Measurements from ENCODE around the gene DPYSL5. TPM values are rescaled to one million over a fixed set of nuclear protein-coding genes. Genes with fewer than 3 reads are reported as not detected.

Gene DPYSL5
- total RNA-seq, 1 experiment from 2014 or later: not detected

DNA sequence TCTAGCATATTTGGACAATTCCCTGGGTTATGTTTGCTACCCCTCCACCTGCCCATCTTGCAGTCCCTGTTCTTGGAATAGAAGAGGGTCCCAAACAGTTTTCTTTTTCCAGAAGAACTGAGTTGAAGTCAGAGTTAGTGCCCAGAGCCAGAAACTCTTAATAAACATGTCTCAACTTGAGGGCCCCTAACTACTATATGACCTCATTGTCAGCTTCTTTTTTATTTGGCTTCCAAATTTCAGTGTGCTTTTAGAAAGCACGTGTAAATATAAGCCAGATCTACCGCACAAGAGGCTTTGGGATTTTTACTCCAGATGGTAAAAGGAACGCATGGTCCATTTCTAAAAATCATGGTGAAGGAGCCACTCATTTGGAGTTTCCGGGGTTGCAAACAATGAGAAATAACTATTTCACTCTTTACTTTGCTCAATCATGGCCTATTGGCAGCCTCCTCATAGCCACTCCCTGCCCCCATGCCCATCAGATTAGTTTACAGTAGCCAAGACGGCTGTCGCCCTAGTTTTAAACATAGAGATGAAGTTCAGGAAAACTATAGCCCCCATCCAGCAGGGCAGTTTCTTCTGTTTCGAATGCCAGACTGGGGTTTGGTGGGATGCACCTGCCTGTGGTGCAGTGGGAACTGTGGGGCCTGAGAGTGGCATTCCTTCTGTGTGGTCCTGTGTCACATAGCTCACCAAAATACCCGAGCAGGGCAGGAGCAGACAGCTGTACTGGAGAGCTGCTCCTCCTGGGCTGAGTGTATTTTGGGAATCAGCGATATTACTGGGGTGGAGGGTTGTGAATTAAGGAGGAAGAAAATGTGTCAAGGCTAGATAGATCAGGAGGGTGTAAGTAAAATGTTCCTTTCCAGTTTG, 124.2 kb downstream of the DPYSL5 start:
- POLR2A ChIA-PET: interaction anchor here (0.6 to 3.0 kb wide), 15 partner anchors 10 to 350 kb away, joined by 3 to 16 read pairs (median 4); partner anchors contain the start of genes AGBL5, MPV17 and OST4
- Mint-ChIP-seq H3K27ac (ENCODE audit: low read depth, unreplicated experiment) (no peak overlapping the region), H3K9me3 (ENCODE audit: unreplicated experiment) (no peaks in the 10 kb centered on the region), H3K4me3 (ENCODE audit: unreplicated experiment) (peak overlapping the region; percentile 88), H3K27me3 (ENCODE audit: insufficient read depth, unreplicated experiment) (peaks cover 22% of the 10 kb centered on the region), H3K36me3 (ENCODE audit: insufficient read depth, unreplicated experiment) (no peaks in the 10 kb centered on the region), H3K4me1 (ENCODE audit: insufficient read depth, unreplicated experiment) (peaks cover 29% of the 10 kb centered on the region)
- intact Hi-C loops (cut with micrococcal nuclease): no loop called here
- peak; percentile 18 for DNase-seq (ENCODE audit: unreplicated experiment)
- TSS peak; percentile 27 for BruUV-seq (replicated peaks)
- CTCF ChIA-PET: interaction anchor here (0.9 to 1.5 kb wide), 7 partner anchors 10 to 307 kb away, joined by 3 to 7 read pairs (median 4); no protein-coding TSS in a partner anchor
- TF ChIP-seq, protein P1, sequence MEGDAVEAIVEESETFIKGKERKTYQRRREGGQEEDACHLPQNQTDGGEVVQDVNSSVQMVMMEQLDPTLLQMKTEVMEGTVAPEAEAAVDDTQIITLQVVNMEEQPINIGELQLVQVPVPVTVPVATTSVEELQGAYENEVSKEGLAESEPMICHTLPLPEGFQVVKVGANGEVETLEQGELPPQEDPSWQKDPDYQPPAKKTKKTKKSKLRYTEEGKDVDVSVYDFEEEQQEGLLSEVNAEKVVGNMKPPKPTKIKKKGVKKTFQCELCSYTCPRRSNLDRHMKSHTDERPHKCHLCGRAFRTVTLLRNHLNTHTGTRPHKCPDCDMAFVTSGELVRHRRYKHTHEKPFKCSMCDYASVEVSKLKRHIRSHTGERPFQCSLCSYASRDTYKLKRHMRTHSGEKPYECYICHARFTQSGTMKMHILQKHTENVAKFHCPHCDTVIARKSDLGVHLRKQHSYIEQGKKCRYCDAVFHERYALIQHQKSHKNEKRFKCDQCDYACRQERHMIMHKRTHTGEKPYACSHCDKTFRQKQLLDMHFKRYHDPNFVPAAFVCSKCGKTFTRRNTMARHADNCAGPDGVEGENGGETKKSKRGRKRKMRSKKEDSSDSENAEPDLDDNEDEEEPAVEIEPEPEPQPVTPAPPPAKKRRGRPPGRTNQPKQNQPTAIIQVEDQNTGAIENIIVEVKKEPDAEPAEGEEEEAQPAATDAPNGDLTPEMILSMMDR (IDR thresholded peaks at IDR 0.05; ENCODE audit: unreplicated experiment): no peak

DNA sequence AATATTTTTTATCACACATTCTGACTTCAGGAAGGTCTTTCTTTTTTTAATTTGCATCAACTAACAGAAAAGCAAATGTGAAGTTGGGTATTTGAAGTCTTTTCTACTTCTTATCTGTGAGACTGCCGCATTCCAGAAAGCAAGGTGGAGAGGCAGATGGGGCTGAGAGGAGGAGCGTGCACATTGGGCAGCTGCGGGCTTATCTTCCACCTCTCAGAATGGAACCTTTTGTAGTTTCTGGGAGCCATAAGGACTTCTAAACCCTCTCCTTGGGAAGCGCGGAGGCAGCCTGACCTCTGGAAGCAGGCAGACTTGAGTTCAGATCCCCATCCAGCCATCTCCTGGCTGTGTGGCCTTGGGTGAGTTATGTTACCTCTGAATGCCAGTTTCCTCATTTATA, 126.4 kb downstream of the DPYSL5 start:
- ChIA-PET CTCF (no interaction called here), POLR2A (no interaction called here)
- no peak for DNase-seq (ENCODE audit: unreplicated experiment)
- intact Hi-C loops (cut with micrococcal nuclease): no loop called here
- no peak overlapping the region for H3K4me3 Mint-ChIP-seq (ENCODE audit: unreplicated experiment)
- TF ChIP-seq, protein P1 (IDR thresholded peaks at IDR 0.05; ENCODE audit: unreplicated experiment): no peak
- peaks cover 25% of the 10 kb centered on the region for H3K4me1 Mint-ChIP-seq (ENCODE audit: insufficient read depth, unreplicated experiment)
- no peaks in the 10 kb centered on the region for H3K36me3 Mint-ChIP-seq (ENCODE audit: insufficient read depth, unreplicated experiment)
- BruUV-seq (replicated peaks): no TSS peak
- no peak overlapping the region for H3K27ac Mint-ChIP-seq (ENCODE audit: low read depth, unreplicated experiment)
- peaks cover 7% of the 10 kb centered on the region for H3K27me3 Mint-ChIP-seq (ENCODE audit: insufficient read depth, unreplicated experiment)
- H3K9me3 Mint-ChIP-seq (ENCODE audit: unreplicated experiment): no peaks in the 10 kb centered on the region

DNA sequence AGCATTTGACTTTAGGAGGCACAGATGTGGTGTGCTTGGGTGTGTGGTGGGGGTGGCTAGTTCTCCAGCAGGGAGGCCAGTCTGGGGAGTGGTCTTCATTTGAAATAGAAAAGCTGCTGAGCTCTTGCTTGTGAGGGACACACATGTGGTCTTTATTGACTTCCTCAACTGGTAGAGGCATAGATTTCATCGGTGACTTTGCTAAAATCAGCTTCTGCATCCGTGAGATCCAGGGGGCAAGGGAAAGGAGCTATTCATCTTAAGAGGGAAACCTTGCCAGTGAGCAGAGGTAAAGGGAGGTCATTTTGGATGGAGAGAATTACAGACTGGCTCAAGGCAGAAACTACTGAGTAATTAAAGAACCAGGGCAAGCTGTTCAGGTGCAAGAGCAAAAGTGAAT, 127.2 kb downstream of the DPYSL5 start:
- no TSS peak for BruUV-seq (replicated peaks)
- Mint-ChIP-seq H3K4me3 (ENCODE audit: unreplicated experiment) (no peak overlapping the region), H3K27ac (ENCODE audit: low read depth, unreplicated experiment) (no peak overlapping the region), H3K36me3 (ENCODE audit: insufficient read depth, unreplicated experiment) (no peaks in the 10 kb centered on the region), H3K27me3 (ENCODE audit: insufficient read depth, unreplicated experiment) (no peaks in the 10 kb centered on the region), H3K4me1 (ENCODE audit: insufficient read depth, unreplicated experiment) (peaks cover 21% of the 10 kb centered on the region), H3K9me3 (ENCODE audit: unreplicated experiment) (no peaks in the 10 kb centered on the region)
- TF ChIP-seq, protein P1 (IDR thresholded peaks at IDR 0.05; ENCODE audit: unreplicated experiment): no peak
- intact Hi-C loops (cut with micrococcal nuclease): no loop called here
- POLR2A ChIA-PET: interaction anchor here (0.7 kb wide), 1 partner anchor 41 kb away, joined by 3 read pairs; no protein-coding TSS in a partner anchor
- CTCF ChIA-PET: interaction anchor here (0.6 to 3.6 kb wide), 4 partner anchors 12 to 41 kb away, joined by 3 to 24 read pairs (median 10); no protein-coding TSS in a partner anchor
- DNase-seq (ENCODE audit: unreplicated experiment): no peak

DNA sequence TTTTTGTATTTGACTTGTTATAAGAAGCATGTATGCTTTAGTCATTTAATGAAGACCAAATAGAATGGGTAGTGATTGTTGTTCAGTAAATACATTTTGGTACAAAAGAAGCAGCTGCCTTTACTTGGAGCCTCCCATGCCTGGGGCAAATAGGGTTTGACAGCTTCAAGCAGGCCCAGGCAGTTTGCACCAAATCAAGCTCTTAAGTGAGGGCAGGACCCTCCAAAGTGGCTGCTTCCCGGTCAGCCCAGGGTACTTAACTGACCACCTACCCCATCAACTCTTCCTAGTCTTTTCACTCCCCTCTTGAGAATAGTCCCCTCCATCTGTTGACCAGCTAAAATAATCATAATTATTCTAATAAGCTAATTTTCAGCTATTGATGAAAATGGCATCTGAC, 127.7 kb downstream of the DPYSL5 start:
- BruUV-seq (replicated peaks): no TSS peak

More for the DNA sequence above, 127.7 kb downstream of the DPYSL5 start:
- TF ChIP-seq, protein P1 (IDR thresholded peaks at IDR 0.05; ENCODE audit: unreplicated experiment): no peak
- ChIA-PET POLR2A (interaction anchor here (0.7 to 1.1 kb wide), 3 partner anchors 40 to 224 kb away, joined by 3 read pairs; no protein-coding TSS in a partner anchor), CTCF (interaction anchor here (0.6 to 3.6 kb wide), 4 partner anchors 13 to 41 kb away, joined by 3 to 24 read pairs (median 10); no protein-coding TSS in a partner anchor)
- H3K9me3 Mint-ChIP-seq (ENCODE audit: unreplicated experiment): no peaks in the 10 kb centered on the region
- no peaks in the 10 kb centered on the region for H3K36me3 Mint-ChIP-seq (ENCODE audit: insufficient read depth, unreplicated experiment)
- intact Hi-C loops (cut with micrococcal nuclease): no loop called here
- H3K27me3 Mint-ChIP-seq (ENCODE audit: insufficient read depth, unreplicated experiment): no peaks in the 10 kb centered on the region
- H3K27ac Mint-ChIP-seq (ENCODE audit: low read depth, unreplicated experiment): no peak overlapping the region
- H3K4me3 Mint-ChIP-seq (ENCODE audit: unreplicated experiment): no peak overlapping the region
- no peak for DNase-seq (ENCODE audit: unreplicated experiment)
- peaks cover 21% of the 10 kb centered on the region for H3K4me1 Mint-ChIP-seq (ENCODE audit: insufficient read depth, unreplicated experiment)
